NCI-H82 treated with DMSO at 0.1 percent for 48 hours (cell line): ENCODE measurements around the gene METTL26.

Source experiments
- DNase-seq: peaks from one replicate; lab custom pipeline; 2025; ENCODE audit not compliant: unreplicated experiment; lab: John Stamatoyannopoulos, UW

Gene METTL26

DNA sequence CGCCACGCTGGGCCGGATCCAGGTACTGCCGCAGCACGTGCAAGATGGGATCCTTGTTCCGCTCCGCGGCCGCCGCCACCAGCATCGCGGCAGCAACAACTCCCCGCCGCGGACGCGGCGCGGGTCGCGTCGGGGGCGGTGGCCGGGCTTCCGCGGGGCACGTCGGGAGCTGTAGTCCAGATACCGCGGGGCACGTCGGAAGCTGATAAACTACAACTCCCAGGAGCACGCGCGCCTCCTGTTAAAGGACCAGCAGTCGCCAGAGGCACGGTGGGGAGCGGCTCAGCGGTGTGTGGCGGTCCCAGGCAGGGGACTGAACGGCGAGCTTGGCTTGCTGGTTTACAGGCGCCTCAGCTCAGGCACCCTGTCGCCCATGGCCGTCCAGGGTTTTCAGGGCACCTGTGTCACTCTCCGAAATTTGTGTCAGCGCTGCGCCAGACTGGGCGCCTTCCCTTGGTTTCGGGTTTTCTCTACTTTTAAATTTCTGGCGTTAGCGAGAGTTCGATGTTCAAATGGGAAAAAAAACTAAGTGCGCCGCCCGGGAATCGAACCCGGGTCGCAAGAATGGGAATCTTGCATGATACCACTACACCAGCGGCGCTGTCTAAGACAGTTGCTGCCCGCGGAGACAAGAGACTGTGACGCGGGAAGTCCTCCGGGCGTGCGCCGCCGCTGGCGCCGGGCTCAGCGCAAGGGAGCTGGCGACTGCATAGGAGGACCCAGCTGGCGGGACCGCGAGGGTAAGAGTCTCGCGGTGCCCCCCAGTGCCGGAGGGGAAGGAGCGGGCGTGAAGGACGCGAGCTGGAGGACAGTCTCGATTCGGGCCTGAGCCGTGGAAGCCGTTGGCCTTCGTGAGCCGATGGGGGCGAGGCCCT lies at the start of gene METTL26:
Gene METTL26 (minus strand): TSS at position 100 of the 875 bp plus-strand sequence. CDS start 15 bp downstream, at position 85.
- DNase-seq = peak; percentile 85

DNA sequence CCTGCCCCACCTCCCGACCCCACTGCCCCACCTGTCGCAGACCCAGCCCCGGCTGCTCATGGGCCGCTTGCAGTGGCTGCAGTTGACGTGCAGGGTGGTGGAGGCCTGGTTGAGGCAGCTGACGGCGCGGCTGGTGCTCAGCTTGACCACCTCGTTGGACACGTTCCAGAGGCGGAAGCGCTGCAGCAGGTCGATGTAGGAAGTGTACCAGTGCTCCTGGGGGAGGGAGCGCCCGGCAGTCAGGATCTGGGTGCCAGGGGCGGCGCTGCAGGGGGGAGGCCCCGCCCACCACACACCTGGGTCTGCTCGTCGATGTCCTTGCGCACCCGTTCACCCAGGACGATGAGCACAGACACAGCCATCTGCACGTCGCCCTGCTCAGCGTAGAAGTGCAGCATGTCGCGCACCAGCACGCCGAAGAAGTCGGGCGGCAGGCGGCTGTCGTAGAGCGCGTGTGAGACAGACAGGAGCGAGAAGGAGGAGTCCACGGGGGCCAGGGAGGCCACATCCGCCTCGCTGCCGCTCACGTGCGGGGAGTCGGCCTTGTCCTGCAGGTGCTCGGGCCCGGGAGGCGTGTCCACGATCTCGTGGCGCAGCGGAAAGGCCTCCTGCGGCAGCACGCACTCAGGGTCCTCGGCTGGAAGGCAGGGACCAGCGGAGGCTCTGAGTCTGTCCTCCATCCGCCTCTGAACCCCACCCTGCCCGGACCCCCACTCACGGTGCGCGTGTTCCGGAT lies 49.0 kb upstream of the METTL26 start:
- no peak for DNase-seq

DNA sequence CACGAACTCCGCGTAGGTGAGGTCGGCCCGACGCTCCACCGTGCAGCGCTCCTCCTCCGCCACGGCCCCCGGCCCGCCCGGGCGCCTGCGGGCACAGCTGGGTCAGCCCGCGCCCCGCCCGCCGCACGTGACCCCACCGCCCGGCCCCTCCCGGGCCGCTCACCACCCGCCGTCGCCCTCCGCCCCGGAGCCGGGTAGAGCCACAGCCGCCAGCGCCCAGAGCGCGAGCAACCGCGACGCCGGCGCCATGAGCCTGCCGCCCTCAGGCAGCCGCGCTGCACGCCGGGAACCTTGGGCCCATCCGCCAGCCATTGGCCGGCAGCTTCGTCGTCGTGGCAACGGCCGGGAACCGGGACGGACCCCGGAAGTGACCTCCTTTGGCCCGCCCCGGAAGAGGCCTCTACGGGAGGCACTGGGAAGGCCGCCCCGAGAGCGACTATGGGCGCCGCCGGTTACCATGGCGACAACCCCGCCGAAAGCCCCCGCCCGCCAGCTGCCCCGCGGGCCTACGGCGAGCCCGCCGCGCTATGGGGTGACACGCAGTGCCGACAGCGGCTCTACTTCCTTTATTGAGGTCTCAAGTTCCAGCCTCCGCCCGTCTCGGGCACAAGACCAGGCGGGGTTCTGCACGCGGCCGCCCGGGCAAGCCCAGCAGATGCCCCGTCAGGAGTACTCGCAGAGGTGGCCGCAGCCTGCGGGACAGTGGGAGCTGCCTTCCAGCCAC lies 48.1 kb upstream of the METTL26 start, which contains the start of gene JMJD8:
Gene JMJD8 (minus strand): TSS at position 264 of the 724 bp plus-strand sequence. CDS start 15 bp downstream, at position 249.
- peak; percentile 70 for DNase-seq

DNA sequence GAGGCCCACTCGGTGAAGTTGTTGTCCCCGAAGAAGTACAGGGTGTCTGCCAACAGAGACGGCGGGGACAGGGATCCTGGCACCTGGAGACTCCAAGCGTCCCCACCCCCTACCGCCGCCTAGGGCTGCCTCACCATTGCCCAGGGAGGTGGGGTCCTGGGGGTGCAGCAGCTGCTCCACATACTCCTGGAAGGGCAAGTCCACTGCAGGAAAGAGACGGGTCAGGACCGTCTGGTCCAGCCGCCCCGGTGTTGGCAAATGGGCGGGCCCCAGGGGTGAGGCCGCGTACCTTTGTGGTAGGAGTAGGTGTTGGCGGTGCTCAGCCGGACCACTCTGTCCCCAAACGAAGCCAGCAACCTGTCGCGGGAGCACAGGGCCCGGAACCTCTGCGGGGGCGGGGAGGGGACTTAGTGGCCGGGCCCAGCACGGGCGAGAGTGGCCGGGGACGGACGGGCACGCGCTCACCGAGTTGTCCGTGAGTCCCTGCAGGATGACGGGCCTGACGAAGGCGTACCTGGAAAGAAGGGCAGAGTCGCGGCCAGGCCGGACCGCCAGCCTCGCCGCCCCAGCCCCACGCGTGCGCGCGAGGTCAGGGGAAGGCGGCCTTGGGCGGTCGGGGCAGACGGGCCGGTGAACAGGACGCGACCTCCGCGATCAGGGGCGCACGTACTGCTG lies 47.4 kb upstream of the METTL26 start:
- DNase-seq = no peak

DNA sequence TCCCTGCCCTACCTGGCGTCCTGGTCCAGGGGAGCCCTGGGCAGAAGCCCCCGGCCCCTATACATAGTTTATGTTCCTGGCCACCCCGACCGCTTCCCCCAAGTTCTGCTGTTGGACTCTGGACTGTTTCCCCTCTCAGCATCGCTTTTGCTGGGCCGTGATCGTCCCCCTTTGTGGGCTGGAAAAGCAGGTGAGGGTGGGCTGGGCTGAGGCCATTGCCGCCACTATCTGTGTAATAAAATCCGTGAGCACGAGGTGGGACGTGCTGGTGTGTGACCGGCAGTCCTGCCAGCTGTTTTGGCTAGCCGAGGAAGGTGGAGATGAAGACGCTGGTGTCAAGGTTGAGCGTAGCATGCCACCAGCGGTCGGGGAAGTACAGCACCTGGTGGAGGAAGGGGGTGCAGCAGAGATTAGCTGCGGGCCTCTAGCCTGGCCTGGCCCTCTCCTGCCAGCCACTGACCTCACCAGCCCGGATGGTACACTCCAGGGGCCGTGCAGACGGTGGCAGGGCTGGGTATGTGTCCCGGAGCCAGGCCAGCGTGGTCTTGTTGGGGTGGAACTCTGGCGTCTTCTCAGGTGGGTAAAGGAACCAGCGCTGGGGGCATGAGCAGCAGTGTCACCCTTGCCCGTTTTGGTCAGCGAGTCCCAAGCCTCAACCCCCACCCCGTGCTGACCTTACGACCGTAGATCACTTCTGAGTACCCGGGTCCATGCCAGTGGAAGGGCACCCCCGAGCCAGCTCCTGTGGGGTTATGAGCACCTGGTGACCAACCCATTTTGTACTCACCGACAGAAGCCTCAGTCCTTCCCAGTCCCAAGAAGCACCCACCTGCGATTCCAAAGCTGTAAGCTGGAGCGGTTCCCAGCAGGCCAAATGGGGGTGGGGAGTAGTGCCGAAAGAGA lies 46.6 kb upstream of the METTL26 start:
- DNase-seq = no peak

DNA sequence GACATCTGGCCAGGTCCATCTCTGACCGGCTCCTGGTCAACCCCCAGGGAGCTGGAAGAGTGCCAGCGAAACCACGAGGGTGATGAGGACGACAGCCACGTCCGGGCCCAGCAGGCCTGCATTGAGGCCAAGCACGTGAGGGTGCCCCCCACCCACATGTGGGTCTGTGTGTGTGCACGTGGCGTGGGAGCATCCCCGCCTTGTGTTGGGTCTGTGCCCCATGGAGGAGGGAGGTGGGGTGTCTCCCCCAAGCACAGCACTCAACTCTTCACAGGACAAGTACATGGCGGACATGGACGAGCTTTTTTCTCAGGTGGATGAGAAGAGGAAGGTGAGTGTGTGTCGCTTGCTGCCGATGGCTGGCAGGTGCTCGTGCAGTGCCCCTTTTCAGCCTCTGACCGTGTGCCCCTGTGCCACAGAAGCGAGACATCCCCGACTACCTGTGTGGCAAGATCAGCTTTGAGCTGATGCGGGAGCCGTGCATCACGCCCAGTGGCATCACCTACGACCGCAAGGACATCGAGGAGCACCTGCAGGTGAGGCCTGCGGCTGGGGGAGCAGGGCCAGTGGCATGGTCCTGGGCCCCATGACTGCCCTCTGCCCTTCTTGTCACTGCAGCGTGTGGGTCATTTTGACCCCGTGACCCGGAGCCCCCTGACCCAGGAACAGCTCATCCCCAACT lies 45.8 kb upstream of the METTL26 start:
- DNase-seq = no peak

DNA sequence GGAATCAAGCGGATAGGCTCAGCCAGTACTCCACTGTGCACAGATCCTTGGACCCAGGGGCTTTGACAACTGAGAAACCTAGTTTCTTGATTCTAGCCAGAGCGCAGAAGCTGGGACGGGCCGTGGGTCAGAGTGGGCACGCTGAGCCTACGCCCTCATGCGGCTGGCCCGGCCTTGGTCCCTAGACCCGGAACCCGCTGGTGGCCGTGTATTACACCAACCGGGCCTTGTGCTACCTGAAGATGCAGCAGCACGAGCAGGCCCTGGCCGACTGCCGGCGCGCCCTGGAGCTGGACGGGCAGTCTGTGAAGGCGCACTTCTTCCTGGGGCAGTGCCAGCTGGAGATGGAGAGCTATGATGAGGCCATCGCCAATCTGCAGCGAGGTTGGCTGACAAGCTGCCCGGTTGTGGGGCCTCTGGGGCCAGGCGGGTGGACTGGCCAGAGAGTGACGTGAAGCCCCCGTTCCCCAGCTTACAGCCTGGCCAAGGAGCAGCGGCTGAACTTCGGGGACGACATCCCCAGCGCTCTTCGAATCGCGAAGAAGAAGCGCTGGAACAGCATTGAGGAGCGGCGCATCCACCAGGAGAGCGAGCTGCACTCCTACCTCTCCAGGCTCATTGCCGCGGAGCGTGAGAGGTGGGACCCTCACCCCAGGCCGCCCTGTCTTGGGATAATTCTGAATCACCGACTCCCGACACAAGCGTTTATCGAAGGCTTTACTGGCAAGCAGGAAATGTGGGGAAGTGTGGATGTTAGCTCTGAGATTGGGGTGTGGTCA lies 45.1 kb upstream of the METTL26 start:
- DNase-seq = no peak

DNA sequence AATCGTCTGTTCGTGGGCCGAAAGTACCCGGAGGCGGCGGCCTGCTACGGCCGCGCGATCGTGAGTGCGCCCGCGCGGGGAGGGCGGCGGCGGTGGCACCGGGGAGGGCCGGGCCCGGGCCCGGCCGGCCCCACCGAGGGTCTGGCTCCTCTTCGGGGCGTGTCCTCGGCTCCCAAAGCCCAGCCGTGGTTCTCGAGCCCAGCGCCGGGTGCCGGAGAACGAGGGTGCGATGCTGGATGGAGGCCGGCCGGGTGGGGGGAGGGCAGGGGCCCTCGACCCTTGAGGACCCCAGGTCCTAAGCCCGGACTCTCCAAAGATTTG lies 44.5 kb upstream of the METTL26 start:
- DNase-seq = no peak

DNA sequence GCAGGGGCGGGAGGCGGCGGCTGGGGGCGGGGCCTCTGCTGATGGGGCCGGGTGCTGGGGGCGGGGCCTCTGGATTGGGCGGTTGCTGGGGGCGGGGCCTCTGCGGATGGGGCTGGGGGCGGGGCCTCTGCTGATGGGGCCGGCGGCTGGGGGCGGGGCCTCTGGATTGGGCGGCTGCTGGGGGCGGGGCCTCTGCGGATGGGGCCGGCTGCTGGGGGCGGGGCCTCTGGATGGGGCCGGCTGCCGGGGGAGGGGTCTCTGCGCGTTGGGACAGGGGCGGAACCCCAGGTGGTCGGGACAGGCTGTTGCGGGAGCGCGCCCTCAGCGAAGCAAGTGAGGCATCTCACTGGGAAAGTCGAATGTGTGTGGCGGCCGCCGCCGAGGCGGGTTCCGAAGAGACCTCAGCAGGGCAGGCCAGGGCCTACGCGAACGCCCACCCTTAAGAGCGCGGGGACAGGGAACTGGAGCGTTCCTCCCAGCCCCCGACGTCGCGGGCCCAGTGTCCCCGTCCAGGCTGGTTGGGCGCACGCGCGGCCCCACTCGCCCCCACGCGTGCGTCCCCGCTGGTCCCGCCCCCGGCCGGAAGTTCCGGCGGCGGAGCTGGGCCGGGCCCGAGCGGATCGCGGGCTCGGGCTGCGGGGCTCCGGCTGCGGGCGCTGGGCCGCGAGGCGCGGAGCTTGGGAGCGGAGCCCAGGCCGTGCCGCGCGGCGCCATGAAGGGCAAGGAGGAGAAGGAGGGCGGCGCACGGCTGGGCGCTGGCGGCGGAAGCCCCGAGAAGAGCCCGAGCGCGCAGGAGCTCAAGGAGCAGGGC lies 43.9 kb upstream of the METTL26 start, which contains the start of gene STUB1:
Gene STUB1 (plus strand): TSS at position 597 of the 811 bp plus-strand sequence. CDS start 116 bp downstream, at position 713.
- peak; percentile 78 for DNase-seq

DNA sequence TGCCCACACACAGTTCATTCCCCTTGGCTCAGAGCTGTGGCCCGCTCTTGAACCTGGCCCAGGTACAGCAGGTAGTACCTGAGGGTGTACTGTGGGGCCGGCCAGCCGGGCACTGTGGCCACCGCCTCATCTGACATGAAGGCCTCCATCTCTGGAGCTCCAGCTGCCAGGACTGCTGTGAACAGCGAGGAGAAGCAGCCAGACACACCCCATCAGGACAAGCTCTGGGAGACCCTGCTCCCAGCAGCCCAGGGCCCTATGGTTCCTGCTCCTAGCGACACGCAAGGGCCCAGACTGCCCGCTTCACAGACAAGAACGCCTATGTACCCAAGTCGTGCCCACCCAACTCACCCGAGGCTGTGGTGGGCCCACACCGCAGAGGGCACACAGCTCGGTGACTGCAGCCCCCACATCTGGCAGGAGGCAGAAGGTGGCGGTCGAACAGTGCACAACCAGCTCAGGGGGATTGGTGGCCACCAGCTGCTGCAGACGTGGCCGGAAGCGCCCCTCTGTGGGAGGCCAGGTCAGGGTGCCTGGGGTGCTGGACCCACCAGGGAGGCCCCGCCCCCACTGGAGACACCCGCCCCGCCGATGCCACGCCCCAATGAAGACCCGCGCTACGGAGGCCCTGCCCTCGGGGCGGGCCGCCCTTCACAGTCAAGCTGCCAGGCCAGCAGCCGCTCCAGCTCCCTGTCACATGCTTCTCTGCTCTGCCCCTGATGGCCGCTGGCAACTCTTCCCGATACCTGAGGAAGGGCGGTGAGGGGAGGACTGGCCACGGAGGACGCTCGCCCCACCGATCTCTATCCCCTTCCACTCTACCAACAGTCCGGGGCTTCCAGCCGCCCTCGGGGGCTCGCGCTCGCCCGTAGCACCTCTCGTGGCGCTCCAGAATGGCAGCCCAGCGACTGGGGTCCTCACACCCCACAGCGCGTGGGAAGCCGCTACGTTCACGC lies 43.0 kb upstream of the METTL26 start:
- peak; percentile 66 for DNase-seq

DNA sequence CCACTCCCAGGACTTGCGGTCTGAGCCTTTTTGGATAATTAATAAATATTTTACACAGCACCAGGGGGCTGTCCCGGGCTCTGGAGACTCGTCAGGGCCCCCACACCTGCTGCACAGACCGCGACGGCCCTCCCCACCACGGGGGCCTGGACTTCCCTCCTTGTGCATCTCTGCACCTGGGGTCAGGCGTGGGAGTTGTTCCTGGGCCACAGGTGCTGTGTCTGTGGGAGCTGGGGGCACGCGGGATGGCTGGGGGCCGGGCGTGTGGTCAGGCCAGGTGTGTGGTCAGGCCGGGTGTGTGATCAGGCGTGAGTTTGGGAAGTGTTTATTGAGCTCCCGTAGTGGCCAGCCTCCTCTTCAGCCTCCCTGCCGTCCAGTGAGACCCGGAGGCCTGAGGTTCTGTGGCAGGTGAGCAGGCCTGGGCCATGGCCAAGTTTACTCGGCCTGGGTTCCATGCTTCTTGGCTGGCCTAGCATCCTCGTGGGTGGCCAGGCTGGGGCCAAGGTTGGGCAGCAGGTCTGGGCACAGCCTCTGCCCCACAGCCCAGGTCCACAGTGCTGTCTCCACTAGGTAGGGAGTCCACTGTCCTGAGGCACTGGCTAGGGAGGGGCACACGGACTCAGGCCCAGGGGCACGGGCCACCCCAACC lies 42.2 kb upstream of the METTL26 start:
- no peak for DNase-seq

DNA sequence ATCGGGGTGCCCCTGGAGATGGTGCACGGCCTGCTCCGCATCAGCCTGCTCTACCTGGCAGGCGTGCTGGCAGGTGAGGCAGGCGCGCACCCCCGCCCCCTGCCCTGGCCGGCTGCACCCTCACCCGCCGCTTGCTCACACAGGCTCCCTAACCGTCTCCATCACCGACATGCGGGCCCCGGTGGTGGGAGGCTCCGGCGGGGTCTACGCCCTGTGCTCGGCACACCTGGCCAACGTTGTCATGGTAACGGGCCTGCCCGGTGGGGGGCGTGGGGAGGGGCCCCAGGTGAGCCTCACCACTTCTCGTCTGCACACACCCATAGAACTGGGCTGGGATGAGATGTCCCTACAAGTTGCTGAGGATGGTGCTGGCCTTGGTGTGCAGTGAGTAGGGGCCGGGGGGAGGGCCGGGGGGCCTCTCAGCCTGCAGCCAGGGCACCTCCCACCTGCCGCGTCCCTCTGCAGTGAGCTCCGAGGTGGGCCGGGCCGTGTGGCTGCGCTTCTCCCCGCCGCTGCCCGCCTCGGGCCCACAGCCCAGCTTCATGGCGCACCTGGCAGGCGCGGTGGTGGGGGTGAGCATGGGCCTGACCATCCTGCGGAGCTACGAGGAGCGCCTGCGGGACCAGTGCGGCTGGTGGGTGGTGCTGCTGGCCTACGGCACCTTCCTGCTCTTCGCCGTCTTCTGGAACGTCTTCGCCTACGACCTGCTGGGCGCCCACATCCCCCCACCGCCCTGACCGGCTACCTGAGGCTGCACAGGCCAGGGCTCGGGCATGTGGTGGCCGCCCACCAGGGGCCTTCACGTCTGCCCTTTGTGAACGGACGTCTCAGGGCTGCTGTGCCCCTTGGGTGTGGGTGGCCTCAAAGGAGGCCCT lies 41.4 kb upstream of the METTL26 start:
- DNase-seq = no peak

DNA sequence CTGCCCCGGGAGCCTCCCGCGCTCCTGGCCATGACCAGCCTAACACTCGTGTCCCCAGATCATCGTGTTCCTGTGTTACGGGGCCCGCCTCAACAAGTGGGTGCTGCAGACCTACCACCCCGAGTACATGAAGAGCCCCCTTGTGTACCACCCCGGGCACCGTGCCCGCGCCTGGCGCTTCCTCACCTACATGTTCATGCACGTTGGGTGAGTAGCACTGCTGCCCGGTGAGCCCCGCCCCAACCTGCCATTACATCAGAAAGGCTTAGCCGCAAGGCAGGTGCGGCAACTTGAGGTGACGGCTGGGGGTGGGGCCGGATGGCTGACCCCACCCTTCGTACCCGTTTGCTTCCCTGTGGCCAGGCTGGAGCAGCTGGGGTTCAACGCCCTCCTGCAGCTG lies 40.8 kb upstream of the METTL26 start:
- DNase-seq = no peak

DNA sequence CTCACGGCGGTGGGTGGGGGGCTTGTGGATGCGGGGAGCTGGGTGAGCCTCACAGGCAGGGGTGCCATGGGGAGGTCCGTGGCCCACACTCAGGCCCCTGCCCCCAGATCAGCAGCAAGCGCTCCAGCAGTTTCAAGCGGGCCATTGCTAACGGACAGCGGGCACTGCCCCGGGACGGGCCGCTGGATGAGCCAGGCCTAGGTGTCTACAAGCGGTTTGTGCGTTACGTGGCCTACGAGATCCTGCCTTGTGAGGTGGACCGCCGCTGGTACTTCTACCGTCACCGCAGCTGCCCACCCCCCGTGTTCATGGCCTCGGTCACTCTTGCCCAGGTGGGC lies 40.4 kb upstream of the METTL26 start:
- no peak for DNase-seq

DNA sequence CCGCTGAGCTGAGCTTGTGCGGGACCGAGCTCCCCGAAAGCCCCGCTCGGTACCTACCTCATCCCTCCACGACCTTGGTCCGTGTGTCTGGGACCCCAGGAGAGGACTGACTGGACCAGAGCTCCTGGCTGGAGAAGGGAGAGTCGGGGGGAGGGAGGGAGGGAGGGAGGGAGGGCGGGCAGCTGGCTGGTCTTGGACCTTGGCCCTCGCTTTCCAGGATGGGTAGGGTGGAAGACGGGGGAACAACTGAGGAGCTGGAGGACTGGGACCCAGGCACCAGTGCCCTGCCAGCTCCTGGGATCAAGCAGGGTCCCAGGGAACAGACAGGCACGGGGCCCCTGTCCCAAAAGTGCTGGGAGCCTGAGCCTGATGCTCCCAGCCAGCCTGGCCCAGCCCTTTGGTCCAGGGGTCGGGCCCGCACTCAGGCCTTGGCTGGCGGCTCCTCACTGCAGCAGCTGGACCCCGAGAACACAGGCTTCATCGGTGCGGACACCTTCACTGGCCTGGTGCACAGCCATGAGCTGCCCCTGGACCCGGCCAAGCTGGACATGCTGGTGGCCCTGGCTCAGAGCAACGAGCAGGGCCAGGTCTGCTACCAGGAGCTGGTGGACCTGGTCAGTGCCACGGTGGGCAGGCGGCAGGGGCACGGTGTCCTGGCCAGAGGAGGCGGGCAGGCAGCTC lies 39.9 kb upstream of the METTL26 start:
- DNase-seq = no peak
